Calu3 (cell line): ENCODE measurements around the gene HPS1. TPM values are rescaled to one million over a fixed set of nuclear protein-coding genes. Genes with fewer than 3 reads are reported as not detected.
"Not testable (repeated sequence)": the region's sequence is repeated elsewhere in the genome, so short reads cannot be mapped to it uniquely, and the experiment has no call there.

Experiments used
- BruUV-seq: library from RNA; stranded (reverse); fragments of 400-500 nt; replicated peaks from 2 replicates; lab custom pipeline; 2021; lab: Mats Ljungman, UMichigan
- CTCF ChIA-PET: fragments of 300-600 bp; sonication (Branson Sonifier 250); formaldehyde crosslinking; loops from one replicate; lab custom pipeline; 2022; ENCODE audit warnings: antibody characterized with exemption; lab: Charles Lee
- DNase-seq: peaks from one replicate; pipeline ENCODE4 v3.0.0; 2022
- H3K27ac Mint-ChIP-seq: one replicate; pipeline ENCODE4 v1.8.0; 2022; ENCODE audit warnings: mixed read lengths; ENCODE audit not compliant: unreplicated experiment
- H3K27me3 Mint-ChIP-seq: one replicate; pipeline ENCODE4 v1.8.0; 2022; ENCODE audit warnings: mixed read lengths; ENCODE audit not compliant: unreplicated experiment
- H3K36me3 Mint-ChIP-seq: one replicate; pipeline ENCODE4 v1.8.0; 2022; ENCODE audit warnings: mild to moderate bottlenecking, moderate library complexity, mixed read lengths; ENCODE audit not compliant: insufficient read depth, unreplicated experiment
- H3K4me1 Mint-ChIP-seq: one replicate; pipeline ENCODE4 v1.8.0; 2022; ENCODE audit warnings: mild to moderate bottlenecking, low read depth, mixed read lengths; ENCODE audit not compliant: unreplicated experiment
- H3K4me3 Mint-ChIP-seq: one replicate; pipeline ENCODE4 v1.8.0; 2022; ENCODE audit warnings: mild to moderate bottlenecking, low read depth, moderate library complexity, mixed read lengths; ENCODE audit not compliant: unreplicated experiment
- H3K9me3 Mint-ChIP-seq: one replicate; pipeline ENCODE4 v1.8.0; 2022; ENCODE audit warnings: low read depth, mixed read lengths; ENCODE audit not compliant: unreplicated experiment
- intact Hi-C: fragments of 100-400 bp; cut with micrococcal nuclease; formaldehyde crosslinking; loops from one replicate; pipeline ENCODE4 v1.10.0; 2022; ENCODE audit not compliant: unreplicated experiment
- total RNA-seq: library from RNA; stranded (reverse); gene quantifications from 2 replicates; pipeline ENCODE4 v1.2.3, GENCODE V29; 2022
- TF ChIP-seq, protein P1 (sequence below): fragments of 200-600 bp; IDR thresholded peaks from one replicate; pipeline ENCODE4 v1.8.0; 2022; ENCODE audit warnings: antibody characterized with exemption; ENCODE audit not compliant: unreplicated experiment

HPS1 gene
- total RNA-seq, 1 experiment from 2014 or later, result 28.1 TPM

- CTCF ChIA-PET, result no interaction called here
- Mint-ChIP-seq H3K9me3 (no peaks in the 10 kb centered on the region), H3K4me1 (no peaks in the 10 kb centered on the region), H3K4me3 (no peak overlapping the region), H3K27ac (no peak overlapping the region), H3K27me3 (no peaks in the 10 kb centered on the region), H3K36me3 (no peaks in the 10 kb centered on the region)
- no TSS peak for BruUV-seq
- intact Hi-C loops, result no loop called here
- DNase-seq, result no peak
- TF ChIP-seq, protein P1, sequence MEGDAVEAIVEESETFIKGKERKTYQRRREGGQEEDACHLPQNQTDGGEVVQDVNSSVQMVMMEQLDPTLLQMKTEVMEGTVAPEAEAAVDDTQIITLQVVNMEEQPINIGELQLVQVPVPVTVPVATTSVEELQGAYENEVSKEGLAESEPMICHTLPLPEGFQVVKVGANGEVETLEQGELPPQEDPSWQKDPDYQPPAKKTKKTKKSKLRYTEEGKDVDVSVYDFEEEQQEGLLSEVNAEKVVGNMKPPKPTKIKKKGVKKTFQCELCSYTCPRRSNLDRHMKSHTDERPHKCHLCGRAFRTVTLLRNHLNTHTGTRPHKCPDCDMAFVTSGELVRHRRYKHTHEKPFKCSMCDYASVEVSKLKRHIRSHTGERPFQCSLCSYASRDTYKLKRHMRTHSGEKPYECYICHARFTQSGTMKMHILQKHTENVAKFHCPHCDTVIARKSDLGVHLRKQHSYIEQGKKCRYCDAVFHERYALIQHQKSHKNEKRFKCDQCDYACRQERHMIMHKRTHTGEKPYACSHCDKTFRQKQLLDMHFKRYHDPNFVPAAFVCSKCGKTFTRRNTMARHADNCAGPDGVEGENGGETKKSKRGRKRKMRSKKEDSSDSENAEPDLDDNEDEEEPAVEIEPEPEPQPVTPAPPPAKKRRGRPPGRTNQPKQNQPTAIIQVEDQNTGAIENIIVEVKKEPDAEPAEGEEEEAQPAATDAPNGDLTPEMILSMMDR, result no peak
These were observed 62.9 kb downstream of the HPS1 start for GRCh38 chr10:98383869-98384268.

DNA sequence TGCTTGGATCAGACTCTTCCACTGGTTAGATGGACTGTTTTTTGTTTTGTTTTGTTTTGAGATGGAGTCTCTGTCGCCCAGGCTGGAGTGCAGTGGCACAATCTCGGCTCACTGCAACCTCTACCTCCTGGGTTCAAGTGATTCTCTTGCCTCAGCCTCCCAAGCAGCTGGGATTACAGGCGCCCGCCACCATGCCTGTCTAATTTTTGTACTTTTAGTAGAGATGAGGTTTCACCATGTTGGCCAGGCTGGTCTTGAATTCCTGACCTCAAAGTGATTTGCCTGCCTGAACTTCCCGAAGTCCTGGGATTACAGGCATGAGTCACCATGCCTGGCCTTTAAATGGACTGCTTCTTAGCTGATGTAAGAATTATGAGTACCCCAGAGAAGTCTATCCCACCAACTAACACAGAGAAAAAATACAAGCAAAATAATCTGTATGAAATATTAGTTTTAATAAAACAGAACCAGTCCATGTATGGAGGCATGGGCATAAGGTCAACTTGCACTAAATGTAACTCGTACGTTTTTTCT is 63.5 kb downstream of the HPS1 start:
- CTCF ChIA-PET, intact Hi-C loops, H3K4me3 Mint-ChIP-seq, H3K4me1 Mint-ChIP-seq, H3K36me3 Mint-ChIP-seq, H3K27me3 Mint-ChIP-seq, BruUV-seq, H3K9me3 Mint-ChIP-seq, DNase-seq, H3K27ac Mint-ChIP-seq: not testable (repeated sequence)

GRCh38 chr10:98382691-98383101 is 64.0 kb downstream of the HPS1 start:
- no peak overlapping the region for H3K27ac Mint-ChIP-seq
- H3K9me3 Mint-ChIP-seq, result no peaks in the 10 kb centered on the region

DNA sequence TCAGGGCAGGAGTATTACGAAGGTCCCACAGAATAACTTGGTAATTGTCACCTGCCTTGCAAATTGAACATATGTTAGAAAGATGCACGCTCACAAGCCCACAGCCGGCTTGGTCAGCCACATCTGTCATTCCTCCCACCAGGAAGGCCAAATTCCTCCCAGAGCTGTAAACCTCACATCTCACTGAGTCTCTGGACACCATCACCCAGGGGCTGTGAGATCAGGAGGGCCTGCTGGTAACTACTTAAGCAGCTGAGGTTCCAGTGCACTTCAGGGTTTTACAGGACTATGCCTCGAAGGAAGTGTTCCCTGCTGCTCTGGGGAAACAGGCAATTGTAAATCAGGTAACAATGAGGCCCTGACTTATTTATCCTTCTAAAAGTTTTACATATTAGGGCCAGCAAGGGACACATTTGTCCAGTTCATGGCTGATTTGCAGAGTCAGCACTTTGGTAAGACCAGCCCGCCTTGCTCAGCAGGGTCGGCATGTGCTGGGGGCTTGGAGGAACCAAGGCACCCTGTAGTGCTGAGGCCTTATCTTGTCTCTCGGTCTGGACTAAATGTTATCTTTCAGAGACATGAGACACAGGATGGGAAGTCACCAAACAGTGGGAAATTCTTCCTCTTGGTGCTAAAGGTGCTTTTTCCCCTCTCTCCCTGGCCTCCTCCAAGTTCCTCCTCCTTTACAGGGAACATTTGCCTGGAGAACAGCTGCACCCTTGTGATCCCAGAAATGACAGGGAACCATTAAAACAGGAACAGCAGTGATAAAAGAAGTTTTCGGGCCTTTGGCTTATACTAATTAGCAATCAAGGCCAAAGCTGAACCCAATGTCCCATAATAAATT is 66.0 kb downstream of the HPS1 start:
- Mint-ChIP-seq H3K4me1 (peaks cover 14% of the 10 kb centered on the region), H3K27me3 (no peaks in the 10 kb centered on the region), H3K4me3 (no peak overlapping the region), H3K36me3 (no peaks in the 10 kb centered on the region), H3K9me3 (no peaks in the 10 kb centered on the region), H3K27ac (no peak overlapping the region)
- CTCF ChIA-PET, result no interaction called here
- intact Hi-C loops, result no loop called here
- no TSS peak for BruUV-seq
- TF ChIP-seq, protein P1, result no peak
- no peak for DNase-seq

More at GRCh38 chr10:98382691-98383101, 64.0 kb downstream of the HPS1 start:
- H3K4me1 Mint-ChIP-seq, result no peaks in the 10 kb centered on the region
- TF ChIP-seq, protein P1, result no peak
- no TSS peak for BruUV-seq
- CTCF ChIA-PET, result no interaction called here
- no peak for DNase-seq
- no peaks in the 10 kb centered on the region for H3K27me3 Mint-ChIP-seq
- no peak overlapping the region for H3K4me3 Mint-ChIP-seq
- no peaks in the 10 kb centered on the region for H3K36me3 Mint-ChIP-seq
- intact Hi-C loops, result no loop called here
